MCF 10A (cell line): Measurements from ENCODE around the gene TRNAU1AP. TPM values are rescaled to one million over a fixed set of nuclear protein-coding genes. Genes with fewer than 3 reads are reported as not detected.

ENCODE experiments used
- Bru-seq: library from RNA; stranded (reverse); fragments of 400-500 nt; gene quantifications from one replicate; lab custom pipeline; 2021; lab: Mats Ljungman, UMichigan
- BruChase-seq, 2 experiments: library from RNA; stranded (reverse); fragments of 400-500 nt; gene quantifications; one replicate each; lab custom pipeline; 2021; lab: Mats Ljungman, UMichigan
- BruUV-seq: library from RNA; stranded (reverse); fragments of 400-500 nt; replicated peaks from 2 replicates; lab custom pipeline; 2021; lab: Mats Ljungman, UMichigan
- CTCF ChIA-PET: fragments of 300-600 bp; sonication (Branson Sonifier 250); formaldehyde crosslinking; extraction: SDS; loops from one replicate; lab custom pipeline; 2021; ENCODE audit warnings: antibody characterized with exemption, inconsistent platforms; lab: Yijun Ruan, JAX
- POLR2A ChIA-PET: fragments of 300-600, 350-650 bp; sonication (Branson Sonifier 250); formaldehyde crosslinking; extraction: SDS; loops from one replicate; lab custom pipeline; 2020; ENCODE audit warnings: antibody characterized with exemption, inconsistent platforms; lab: Yijun Ruan, JAX
- DNase-seq: peaks from one replicate; pipeline ENCODE4 v3.0.0-alpha.2; 2018; ENCODE audit not compliant: unreplicated experiment
- H3K27ac Mint-ChIP-seq: one replicate; pipeline ENCODE4 v1.8.0; 2022; ENCODE audit warnings: mild to moderate bottlenecking, low read depth, mixed read lengths; ENCODE audit not compliant: unreplicated experiment
- H3K27me3 Mint-ChIP-seq: one replicate; pipeline ENCODE4 v1.8.0; 2022; ENCODE audit warnings: mixed read lengths; ENCODE audit not compliant: insufficient read depth, unreplicated experiment
- H3K36me3 Mint-ChIP-seq: one replicate; pipeline ENCODE4 v1.8.0; 2022; ENCODE audit warnings: mild to moderate bottlenecking, moderate library complexity, mixed read lengths; ENCODE audit not compliant: insufficient read depth, unreplicated experiment
- H3K4me1 Mint-ChIP-seq: one replicate; pipeline ENCODE4 v1.8.0; 2022; ENCODE audit warnings: mixed read lengths; ENCODE audit not compliant: insufficient read depth, unreplicated experiment
- H3K4me3 Mint-ChIP-seq: one replicate; pipeline ENCODE4 v1.8.0; 2022; ENCODE audit warnings: mild to moderate bottlenecking, moderate library complexity, mixed read lengths; ENCODE audit not compliant: unreplicated experiment
- H3K9me3 Mint-ChIP-seq: one replicate; pipeline ENCODE4 v1.8.0; 2022; ENCODE audit warnings: mixed read lengths; ENCODE audit not compliant: unreplicated experiment
- intact Hi-C: fragments of 100-400 bp; cut with micrococcal nuclease; formaldehyde crosslinking; loops from 2 replicates; pipeline ENCODE4 v1.14.1; 2022
- long read RNA-seq: library from polyadenylated mRNA; stranded (forward); transcript quantifications from one replicate; pipeline ENCODE4 v2.0.0, GENCODE V29; 2022
- total RNA-seq: library from RNA; stranded (reverse); gene quantifications from 2 replicates; pipeline ENCODE4 v1.2.3, GENCODE V29; 2022
- TF ChIP-seq, protein P1 (sequence below): fragments of 200-600 bp; IDR thresholded peaks from one replicate; pipeline ENCODE4 v1.8.0; 2022; ENCODE audit warnings: antibody characterized with exemption, mild to moderate bottlenecking; ENCODE audit not compliant: unreplicated experiment

TRNAU1AP gene
- total RNA-seq, result 28.2 and 33.4 TPM in 2 replicates
- Bru-seq, nascent RNA, result percentile 59 among the genes with signal in this experiment
- BruChase-seq, experiment 1, labeled RNA remaining after a 6-hour chase, result percentile 77 among the genes with signal in this experiment
- percentile 64 among the genes with signal in this experiment for BruChase-seq, experiment 2, labeled RNA remaining after a 2-hour chase
- long read RNA-seq, transcript TRNAU1AP-201 (9 exons, 1,799 nt), result major isoform, 20 of 40 reads
- long read RNA-seq, partial matches to known transcripts, result 3 of 40 reads
- long read RNA-seq, other reads (novel, unspliced or antisense), result 17 of 40 reads

DNA sequence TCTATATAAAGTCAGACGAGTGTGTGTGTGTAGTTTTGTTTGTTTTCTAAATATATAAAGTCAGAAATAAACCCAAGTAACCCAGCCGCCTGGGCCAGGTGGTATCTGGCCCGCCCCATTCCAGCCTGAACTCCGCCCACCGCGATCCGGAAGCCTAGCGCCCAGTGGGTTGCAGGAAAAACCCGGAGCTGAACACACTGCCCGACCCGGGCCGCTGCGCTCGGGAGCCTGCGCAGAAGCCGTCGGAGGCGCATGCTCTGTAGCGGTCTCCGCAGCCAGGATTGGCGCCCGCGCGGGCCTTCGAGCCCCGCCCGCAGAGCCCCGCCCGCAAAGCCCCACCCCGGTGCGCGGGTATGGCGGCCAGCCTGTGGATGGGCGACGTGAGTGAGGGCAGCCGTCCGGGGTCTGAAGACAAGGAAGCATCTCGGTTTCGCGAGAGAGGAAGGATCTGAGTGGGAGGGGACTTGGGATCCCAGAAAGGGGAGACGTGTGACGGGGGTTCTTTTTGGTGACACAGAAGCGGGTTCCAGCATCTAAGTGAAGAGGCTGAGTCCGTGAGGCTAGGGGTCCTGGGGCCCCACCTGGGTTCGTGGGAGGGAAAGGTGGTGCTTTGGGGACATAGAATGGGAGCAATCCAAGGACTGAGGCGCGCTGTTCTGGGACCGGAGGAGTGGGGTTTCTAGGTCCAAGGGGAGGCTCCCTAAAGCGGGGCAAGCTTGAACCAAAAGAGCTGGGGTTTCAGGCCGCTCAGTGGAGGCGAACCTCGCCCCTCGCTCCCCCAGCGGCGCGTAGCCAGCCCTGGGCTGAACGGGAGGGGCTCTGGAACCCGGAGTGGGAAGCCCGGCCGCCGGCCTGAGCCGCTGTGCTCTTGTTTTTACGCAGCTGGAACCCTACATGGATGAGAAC lies at the start of gene TRNAU1AP:
Gene TRNAU1AP (plus strand): TSS at position 328 of the 906 bp plus-strand sequence. CDS start 26 bp downstream, at position 354.
- ChIA-PET POLR2A (interaction anchor here (0.6 to 6.4 kb wide), 21 partner anchors 10 to 629 kb away, joined by 3 to 107 read pairs (median 6); partner anchors contain the start of genes GMEB1, RCC1, SRSF4 and TAF12), CTCF (interaction anchor here (0.7 to 1.2 kb wide), 3 partner anchors 13 to 335 kb away, joined by 3 to 4 read pairs (median 3); no protein-coding TSS in a partner anchor)
- BruUV-seq, result no TSS peak
- TF ChIP-seq, protein P1, sequence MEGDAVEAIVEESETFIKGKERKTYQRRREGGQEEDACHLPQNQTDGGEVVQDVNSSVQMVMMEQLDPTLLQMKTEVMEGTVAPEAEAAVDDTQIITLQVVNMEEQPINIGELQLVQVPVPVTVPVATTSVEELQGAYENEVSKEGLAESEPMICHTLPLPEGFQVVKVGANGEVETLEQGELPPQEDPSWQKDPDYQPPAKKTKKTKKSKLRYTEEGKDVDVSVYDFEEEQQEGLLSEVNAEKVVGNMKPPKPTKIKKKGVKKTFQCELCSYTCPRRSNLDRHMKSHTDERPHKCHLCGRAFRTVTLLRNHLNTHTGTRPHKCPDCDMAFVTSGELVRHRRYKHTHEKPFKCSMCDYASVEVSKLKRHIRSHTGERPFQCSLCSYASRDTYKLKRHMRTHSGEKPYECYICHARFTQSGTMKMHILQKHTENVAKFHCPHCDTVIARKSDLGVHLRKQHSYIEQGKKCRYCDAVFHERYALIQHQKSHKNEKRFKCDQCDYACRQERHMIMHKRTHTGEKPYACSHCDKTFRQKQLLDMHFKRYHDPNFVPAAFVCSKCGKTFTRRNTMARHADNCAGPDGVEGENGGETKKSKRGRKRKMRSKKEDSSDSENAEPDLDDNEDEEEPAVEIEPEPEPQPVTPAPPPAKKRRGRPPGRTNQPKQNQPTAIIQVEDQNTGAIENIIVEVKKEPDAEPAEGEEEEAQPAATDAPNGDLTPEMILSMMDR, result no peak
- Mint-ChIP-seq H3K4me1 (no peaks in the 10 kb centered on the region), H3K27ac (peak within 1 kb of the TSS; percentile 97), H3K4me3 (peak within 1 kb of the TSS; percentile 100), H3K9me3 (no peaks in the 10 kb centered on the region), H3K36me3 (peaks cover 54% of the 10 kb centered on the region), H3K27me3 (no peaks in the 10 kb centered on the region)
- DNase-seq, result peak; percentile 95
- intact Hi-C loops, result loop anchor here (1.0 to 2.0 kb wide), 2 partner anchors 28 to 49 kb away; no protein-coding TSS in a partner anchor

DNA sequence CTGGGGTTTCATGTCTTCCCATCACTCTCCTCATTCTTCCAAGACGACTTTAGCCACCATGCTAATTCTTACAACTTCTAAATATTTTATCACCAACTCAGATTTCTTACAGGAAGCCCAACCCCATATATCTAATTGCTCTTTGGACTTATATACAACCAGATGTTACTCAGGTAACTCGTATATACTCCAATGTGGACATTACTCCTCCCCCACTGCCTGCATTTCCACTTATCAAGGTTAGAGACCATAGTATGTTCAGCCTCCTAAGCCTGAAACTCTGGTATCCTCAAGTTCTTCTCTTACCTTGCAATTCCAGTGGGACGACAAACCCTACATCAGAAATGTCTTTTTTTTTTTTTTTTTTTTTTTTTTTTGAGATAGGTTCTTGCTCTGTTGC lies 49.8 kb upstream of the TRNAU1AP start:
- Mint-ChIP-seq H3K4me3 (no peak overlapping the region), H3K27me3 (no peaks in the 10 kb centered on the region), H3K4me1 (peaks cover 12% of the 10 kb centered on the region), H3K9me3 (no peaks in the 10 kb centered on the region), H3K36me3 (peaks cover 44% of the 10 kb centered on the region), H3K27ac (no peak overlapping the region)
- POLR2A ChIA-PET, result interaction anchor here (1.0 to 1.3 kb wide), 3 partner anchors 9 to 78 kb away, joined by 4 to 6 read pairs (median 4); no protein-coding TSS in a partner anchor
- DNase-seq, result no peak
- TF ChIP-seq, protein P1, result no peak
- CTCF ChIA-PET, result interaction anchor here (0.5 to 0.7 kb wide), 2 partner anchors 83 to 125 kb away, joined by 4 read pairs; no protein-coding TSS in a partner anchor
- intact Hi-C loops, result no loop called here
- no TSS peak for BruUV-seq

DNA sequence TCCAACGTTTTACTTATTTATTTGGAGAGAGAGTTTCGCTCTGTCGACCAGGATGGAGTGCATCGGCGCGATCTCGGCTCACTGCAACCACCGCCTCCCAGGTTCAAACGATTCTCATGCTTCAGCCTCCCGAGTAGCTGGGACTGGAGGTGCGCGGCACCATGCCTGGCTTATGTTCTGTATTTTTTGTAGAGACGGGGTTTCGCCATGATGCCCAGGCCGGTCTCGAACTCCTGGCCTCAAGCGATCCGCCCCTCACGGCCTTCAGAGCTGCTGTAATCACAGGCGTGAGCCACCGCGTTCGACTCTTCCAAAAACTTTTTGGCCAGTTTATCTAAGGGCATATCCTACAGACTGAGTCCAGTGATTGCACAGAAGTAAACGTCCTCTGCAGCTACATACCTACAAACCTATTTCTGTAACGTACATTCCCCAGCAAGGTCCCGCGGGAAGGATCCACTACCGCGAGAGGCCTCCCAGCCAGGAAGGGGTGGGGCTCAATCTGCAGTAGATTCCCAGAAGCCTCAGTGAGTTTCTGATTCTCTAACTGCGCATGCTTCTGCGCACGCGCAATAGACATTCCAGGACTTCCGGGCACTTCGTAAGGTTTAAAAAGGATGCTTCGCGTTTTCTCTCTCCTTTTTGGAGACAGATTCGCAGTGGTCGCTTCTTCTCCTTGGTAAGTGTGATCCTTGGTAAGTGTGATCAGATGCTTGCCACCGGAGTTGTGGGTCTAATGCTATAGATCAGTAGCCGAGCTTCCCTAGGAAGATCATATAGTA lies 47.3 kb upstream of the TRNAU1AP start, which contains the start of gene RCC1:
Gene RCC1 (plus strand): TSS at position 638 of the 782 bp plus-strand sequence. CDS start 23,824 bp downstream, outside the sequence.
- TSS peak; percentile 84 for BruUV-seq
- peaks cover 22% of the 10 kb centered on the region for H3K4me1 Mint-ChIP-seq
- ChIA-PET CTCF (interaction anchor here (0.5 to 0.8 kb wide), 2 partner anchors 96 to 97 kb away, joined by 3 to 5 read pairs; no protein-coding TSS in a partner anchor), POLR2A (interaction anchor here (0.6 to 14.1 kb wide), 37 partner anchors 8 to 286 kb away, joined by 3 to 237 read pairs (median 4); partner anchors contain the start of genes MED18, SESN2, TAF12 and TRNAU1AP)
- peak within 1 kb of the TSS; percentile 98 for H3K27ac Mint-ChIP-seq
- TF ChIP-seq, protein P1, result no peak
- H3K9me3 Mint-ChIP-seq, result no peaks in the 10 kb centered on the region
- intact Hi-C loops, result loop anchor here (2.0 kb wide), 1 partner anchor 97 kb away; no protein-coding TSS in a partner anchor
- peaks cover 54% of the 10 kb centered on the region for H3K36me3 Mint-ChIP-seq
- peak; percentile 99 for DNase-seq
- H3K27me3 Mint-ChIP-seq, result no peaks in the 10 kb centered on the region
- peak within 1 kb of the TSS; percentile 95 for H3K4me3 Mint-ChIP-seq
